Pancreas (tissue), 10 donors: ENCODE measurements around the gene DNER. TPM values are rescaled to one million over a fixed set of nuclear protein-coding genes. Genes with fewer than 3 reads are reported as not detected.

Source experiments
- ATAC-seq, 4 donors: fragments of 200-7000 bp; cut with Tn5 transposase; one replicate each; pipeline versions ENCODE4 v1.8.0 to v1.9.1; 2020; ENCODE audit warnings: mild to moderate bottlenecking in 4 of 4, moderate library complexity in 4 of 4
- DNase-seq, 6 donors: peaks; one replicate each; pipeline ENCODE4 v3.0.0-alpha.2; 2020
- FAIRE-seq: peaks from 2 replicates; lab custom pipeline; 2012; peaks lifted over from hg19 to GRCh38; lab: Jason Lieb, UNC
- H3K27ac ChIP-seq, 4 donors: fragments of 200-600 bp; sonication (generic); 1 replicate in 3 of 4; 2 replicates in 1 of 4; pipeline versions ENCODE4 v1.5.0 to v1.8.0; 2020
- H3K27me3 ChIP-seq, 4 donors: fragments of 200-600 bp; one replicate each; pipeline ENCODE4 v1.8.0; 2021
- H3K36me3 ChIP-seq, 3 donors: fragments of 200-600 bp; sonication (generic) in 1 of 3; one replicate each; pipeline versions ENCODE4 v1.5.0 to v1.8.0; 2020 to 2021
- H3K4me1 ChIP-seq, 3 donors: fragments of 200-600 bp; one replicate each; pipeline ENCODE4 v1.8.0; 2021
- H3K4me3 ChIP-seq, 4 donors: fragments of 200-600 bp; sonication (generic) in 2 of 4; one replicate each; pipeline versions ENCODE4 v1.5.0 to v1.8.0; 2020 to 2021
- H3K9me3 ChIP-seq, 4 donors: fragments of 200-600 bp; one replicate each; pipeline ENCODE4 v1.8.0; 2021
- WGBS, 2 donors: extraction: QIAGEN DNeasy Blood & Tissue Kit; methylation state at CpG; one replicate each; pipeline ENCODE4 v1.1.7; 2013; 5-methylcytosine and 5-hydroxymethylcytosine counted together
- intact Hi-C, 3 donors: fragments of 100-400 bp; cut with DNase I; formaldehyde crosslinking; loops; one replicate each; pipeline versions ENCODE4 v1.11.1 to v1.14.2; 2022
- polyA plus RNA-seq, 2 donors: library from polyadenylated mRNA; stranded (reverse); fragments of 200-250 nt; gene quantifications; one replicate each; pipeline ENCODE4 v1.2.3, GENCODE V29; 2013
- total RNA-seq, 6 donors: library from RNA; stranded (reverse); fragmentation: NEBNext Ultra II Directional in 4 of 6; extraction: Animal tissue kit (Norgen Biotek cat#: 25700) in 4 of 6; gene quantifications; one replicate each; pipeline versions ENCODE4 v1.2.1 to v1.2.4, GENCODE V29; 2021 to 2023
- TF ChIP-seq, protein P1 (sequence below), 4 donors: fragments of 200-600 bp; sonication (generic) in 3 of 4; IDR thresholded peaks; one replicate each; pipeline versions ENCODE4 v1.5.0 to v1.8.0; 2021; ENCODE audit warnings: antibody characterized with exemption in 4 of 4
- donor health status: healthy with polysubstance abuse.
- donor health status: DM: no; HTN: no; CAD: no; lungs with moderate emphysema.
- donor health status: DM: no; HTN: no; CAD: no.
- donor health status: control.
- donor health status: control.
- donor health status: Bipolar disorder and iron deficiency.
- donor health status: DM: yes; HTN: yes; CAD: no.
- donor health status: DM: no; HTN: no; CAD: no.
- donor health status: DM: no; HTN: no; CAD: no.
- donor health status: DM: yes; HTN: yes; CAD: no.

The DNER gene
- total and polyA plus RNA-seq, 8 donors, result 0.25 to 2.3 (median 0.44) TPM

GRCh38 chr2:229572507-229573271 lies 141.7 kb downstream of the DNER start:
- Histone ChIP-seq H3K9me3 (no peaks in the 10 kb centered on the region), H3K36me3 (no peaks in the 10 kb centered on the region), H3K27me3 (no peaks in the 10 kb centered on the region), H3K4me1 (no peaks in the 10 kb centered on the region), H3K27ac (no peak overlapping the region), H3K4me3 (no peak overlapping the region)
- FAIRE-seq, result no peak
- WGBS, 2 donors, result 25 to 42% methylated on average over 5 of the region's 5 CpGs
- peak in 2 of 4 donors; percentile 18 to 30 for ATAC-seq
- DNase-seq, result no peak
- TF ChIP-seq, protein P1, sequence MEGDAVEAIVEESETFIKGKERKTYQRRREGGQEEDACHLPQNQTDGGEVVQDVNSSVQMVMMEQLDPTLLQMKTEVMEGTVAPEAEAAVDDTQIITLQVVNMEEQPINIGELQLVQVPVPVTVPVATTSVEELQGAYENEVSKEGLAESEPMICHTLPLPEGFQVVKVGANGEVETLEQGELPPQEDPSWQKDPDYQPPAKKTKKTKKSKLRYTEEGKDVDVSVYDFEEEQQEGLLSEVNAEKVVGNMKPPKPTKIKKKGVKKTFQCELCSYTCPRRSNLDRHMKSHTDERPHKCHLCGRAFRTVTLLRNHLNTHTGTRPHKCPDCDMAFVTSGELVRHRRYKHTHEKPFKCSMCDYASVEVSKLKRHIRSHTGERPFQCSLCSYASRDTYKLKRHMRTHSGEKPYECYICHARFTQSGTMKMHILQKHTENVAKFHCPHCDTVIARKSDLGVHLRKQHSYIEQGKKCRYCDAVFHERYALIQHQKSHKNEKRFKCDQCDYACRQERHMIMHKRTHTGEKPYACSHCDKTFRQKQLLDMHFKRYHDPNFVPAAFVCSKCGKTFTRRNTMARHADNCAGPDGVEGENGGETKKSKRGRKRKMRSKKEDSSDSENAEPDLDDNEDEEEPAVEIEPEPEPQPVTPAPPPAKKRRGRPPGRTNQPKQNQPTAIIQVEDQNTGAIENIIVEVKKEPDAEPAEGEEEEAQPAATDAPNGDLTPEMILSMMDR (IDR thresholded peaks at IDR 0.05), result no peak
- intact Hi-C loops, result no loop called here

DNA sequence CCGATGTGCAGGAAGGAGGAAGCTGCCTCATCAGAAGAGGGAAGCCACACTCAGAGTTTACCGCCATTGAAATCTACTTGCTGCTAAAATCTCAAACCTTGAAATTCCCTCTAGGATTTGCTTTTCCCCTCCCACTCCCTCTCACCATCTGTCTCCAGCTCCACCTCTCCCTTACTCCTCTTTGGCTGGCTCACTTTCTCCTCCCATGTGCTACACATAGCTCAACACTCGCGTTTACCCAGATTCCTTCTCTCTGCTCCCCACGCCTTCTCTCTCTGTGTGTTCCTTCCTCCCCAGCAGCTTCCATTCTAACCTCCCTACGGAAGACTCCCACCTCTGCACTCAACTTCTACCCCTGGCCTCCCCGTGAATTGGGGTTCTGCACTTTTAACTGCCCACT lies 143.1 kb downstream of the DNER start:
- DNase-seq (no peak), FAIRE-seq (no peak), ATAC-seq (no peak)
- no peak overlapping the region for H3K27ac ChIP-seq
- no peaks in the 10 kb centered on the region for H3K9me3 ChIP-seq
- TF ChIP-seq, protein P1 (IDR thresholded peaks at IDR 0.05), result no peak
- no peak overlapping the region for H3K4me3 ChIP-seq
- intact Hi-C loops, result no loop called here
- no peaks in the 10 kb centered on the region for H3K27me3 ChIP-seq
- H3K36me3 ChIP-seq, result no peaks in the 10 kb centered on the region
- 67 to 84% methylated on average over 7 of the region's 7 CpGs for WGBS, 2 donors
- H3K4me1 ChIP-seq, result no peaks in the 10 kb centered on the region

DNA sequence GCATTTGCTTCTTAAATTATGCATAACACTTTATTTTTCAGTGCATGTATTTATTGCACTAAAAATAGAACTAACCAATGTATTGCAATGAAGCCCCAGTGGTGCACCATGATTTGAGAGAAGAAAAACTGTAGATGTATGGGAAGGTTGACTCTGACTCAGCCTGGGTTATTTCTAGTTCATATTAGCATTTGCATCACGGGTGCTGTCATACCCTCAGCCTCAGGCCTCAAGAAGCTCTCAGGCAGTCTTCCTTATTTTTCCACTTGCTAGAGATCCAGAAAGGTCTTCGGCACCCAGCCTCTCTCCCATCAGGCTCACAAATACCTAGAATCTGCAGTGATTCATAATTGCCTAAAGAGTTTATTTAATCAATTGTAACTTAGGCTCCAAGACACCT lies 148.0 kb downstream of the DNER start:
- Histone ChIP-seq H3K4me3 (no peak overlapping the region), H3K4me1 (no peaks in the 10 kb centered on the region), H3K9me3 (no peaks in the 10 kb centered on the region), H3K36me3 (no peaks in the 10 kb centered on the region), H3K27ac (no peak overlapping the region), H3K27me3 (no peaks in the 10 kb centered on the region)
- DNase-seq, result no peak
- intact Hi-C loops, result no loop called here
- 69 to 77% methylated on average over 2 of the region's 2 CpGs for WGBS, 2 donors
- FAIRE-seq, result no peak
- TF ChIP-seq, protein P1 (IDR thresholded peaks at IDR 0.05), result no peak
- no peak for ATAC-seq

- FAIRE-seq (no peak), DNase-seq (no peak), ATAC-seq (no peak)
- no peaks in the 10 kb centered on the region for H3K4me1 ChIP-seq
- no peaks in the 10 kb centered on the region for H3K27me3 ChIP-seq
- no peak overlapping the region for H3K4me3 ChIP-seq
- intact Hi-C loops, result no loop called here
- WGBS, 2 donors, result 56 to 76% methylated on average over 2 of the region's 2 CpGs
- no peaks in the 10 kb centered on the region for H3K36me3 ChIP-seq
- TF ChIP-seq, protein P1 (IDR thresholded peaks at IDR 0.05), result no peak
- H3K27ac ChIP-seq, result no peak overlapping the region
- no peaks in the 10 kb centered on the region for H3K9me3 ChIP-seq
Measured at GRCh38 chr2:229564300-229564907, 150.0 kb downstream of the DNER start.

- Histone ChIP-seq H3K4me3 (no peak overlapping the region), H3K4me1 (no peaks in the 10 kb centered on the region), H3K36me3 (no peaks in the 10 kb centered on the region), H3K27me3 (no peaks in the 10 kb centered on the region), H3K27ac (no peak overlapping the region), H3K9me3 (no peaks in the 10 kb centered on the region)
- DNase-seq, result no peak
- intact Hi-C loops, result no loop called here
- ATAC-seq, result no peak
- FAIRE-seq, result no peak
- TF ChIP-seq, protein P1 (IDR thresholded peaks at IDR 0.05), result no peak
- 68 to 82% methylated on average over 5 of the region's 5 CpGs for WGBS, 2 donors
Measured at GRCh38 chr2:229563388-229563787, 151.0 kb downstream of the DNER start.
